ENCODE data around the gene WNT8A.

WNT8A gene

GRCh38 chr5:138140268-138140667 is 56.4 kb downstream of the WNT8A start:
- DNase-seq (ENCODE audit: low read depth), result no peak
